Stimulated activated effector memory CD8-positive, alpha-beta T cell treated with anti-CD3 and anti-CD28 coated beads, Interleukin-12 subunit alpha, Interleukin-12 subunit beta, amount 100 ng/mL, for 72 hours (primary cell): ENCODE measurements around the gene PAQR3.

ENCODE experiments used
- ATAC-seq: fragments of 150-1000 bp; cut with Tn5 transposase; 2 replicates; pipeline ENCODE4 v1.10.0; 2021
- DNase-seq, 2 donors: peaks; one replicate each; pipeline ENCODE4 v3.0.0; 2021 to 2022; ENCODE audit warnings: low spot score in 2 of 2
- H3K27ac Mint-ChIP-seq: one replicate; pipeline ENCODE4 v1.8.0; 2022; ENCODE audit warnings: mild to moderate bottlenecking, mixed read lengths
- H3K36me3 Mint-ChIP-seq: one replicate; pipeline ENCODE4 v1.8.0; 2022; ENCODE audit warnings: mild to moderate bottlenecking, mixed read lengths
- H3K4me1 Mint-ChIP-seq: one replicate; pipeline ENCODE4 v1.8.0; 2022; ENCODE audit warnings: mixed read lengths
- H3K4me3 Mint-ChIP-seq: one replicate; pipeline ENCODE4 v1.8.0; 2022; ENCODE audit warnings: mild to moderate bottlenecking, mixed read lengths
- H3K9me3 Mint-ChIP-seq: one replicate; pipeline ENCODE4 v1.8.0; 2022; ENCODE audit warnings: mixed read lengths

Gene PAQR3, protein sequence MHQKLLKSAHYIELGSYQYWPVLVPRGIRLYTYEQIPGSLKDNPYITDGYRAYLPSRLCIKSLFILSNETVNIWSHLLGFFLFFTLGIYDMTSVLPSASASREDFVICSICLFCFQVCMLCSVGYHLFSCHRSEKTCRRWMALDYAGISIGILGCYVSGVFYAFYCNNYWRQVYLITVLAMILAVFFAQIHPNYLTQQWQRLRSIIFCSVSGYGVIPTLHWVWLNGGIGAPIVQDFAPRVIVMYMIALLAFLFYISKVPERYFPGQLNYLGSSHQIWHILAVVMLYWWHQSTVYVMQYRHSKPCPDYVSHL

DNA sequence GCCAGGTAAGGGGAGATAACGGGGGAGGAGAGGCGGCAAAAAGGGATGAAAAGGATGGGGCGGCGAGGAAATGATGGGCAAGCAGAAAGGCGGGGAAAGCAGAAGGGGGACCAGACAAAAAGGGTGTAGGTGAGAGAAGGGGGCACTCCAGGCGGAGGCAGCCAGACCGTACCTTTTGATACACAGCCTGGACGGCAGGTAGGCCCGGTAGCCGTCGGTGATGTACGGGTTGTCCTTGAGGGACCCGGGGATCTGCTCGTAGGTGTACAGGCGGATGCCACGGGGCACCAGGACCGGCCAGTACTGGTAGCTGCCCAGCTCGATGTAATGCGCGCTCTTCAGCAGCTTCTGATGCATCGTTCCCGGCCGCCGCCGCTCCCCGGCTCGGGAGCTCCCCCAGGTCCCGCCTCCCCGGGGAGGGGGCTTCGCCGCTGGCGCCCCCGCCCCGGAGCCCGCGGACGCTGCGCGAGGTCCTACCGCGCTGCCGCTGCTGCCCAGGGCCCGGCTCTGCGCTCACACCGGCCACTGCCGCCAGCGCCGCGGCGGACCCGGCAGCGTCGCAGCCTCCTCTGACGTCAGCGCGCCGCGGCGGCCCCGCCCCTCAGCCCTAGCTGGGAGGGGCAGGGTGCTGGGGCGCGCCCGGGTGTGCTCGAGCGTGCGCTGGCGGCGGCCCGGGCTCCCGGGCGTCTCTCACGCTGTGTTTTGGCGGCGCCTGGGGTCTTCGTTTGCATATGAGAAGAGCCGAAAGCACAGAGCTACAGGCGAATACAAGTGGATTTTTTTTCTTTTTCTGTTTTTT is at the start of gene PAQR3:
PAQR3 (minus strand) TSS at position 571 of the 799 bp plus-strand sequence; CDS start at position 357, 214 bp downstream.
- peak; percentile 84 to 88 for DNase-seq
- peak; percentile 96 for ATAC-seq
- Mint-ChIP-seq H3K36me3 (peaks cover 4% of the 10 kb centered on the region), H3K4me3 (peak within 1 kb of the TSS; percentile 98), H3K4me1 (peaks cover 35% of the 10 kb centered on the region), H3K9me3 (no peaks in the 10 kb centered on the region), H3K27ac (peak within 1 kb of the TSS; percentile 92)

DNA sequence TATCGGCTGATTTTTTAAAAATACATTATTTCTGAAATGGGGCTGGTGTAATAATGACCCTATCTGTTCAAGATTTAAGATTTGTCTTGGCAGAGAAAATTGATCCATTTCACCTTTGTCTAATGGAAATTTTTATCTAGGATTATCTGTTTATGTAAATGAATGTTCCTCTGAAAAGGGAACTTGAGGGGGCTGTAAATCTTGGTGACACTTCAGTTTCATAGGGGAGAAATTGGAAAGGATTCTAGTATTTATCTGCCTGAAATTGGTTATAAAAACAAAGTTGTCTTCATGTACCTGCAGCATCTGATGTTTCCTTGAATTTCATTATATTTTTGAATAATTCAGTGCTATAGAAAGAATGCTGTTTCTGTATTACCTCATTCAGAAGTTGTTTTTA is 48.4 kb upstream of the PAQR3 start:
- Mint-ChIP-seq H3K36me3 (no peaks in the 10 kb centered on the region), H3K9me3 (no peaks in the 10 kb centered on the region), H3K27ac (no peak overlapping the region), H3K4me1 (no peaks in the 10 kb centered on the region), H3K4me3 (no peak overlapping the region)
- DNase-seq (no peak), ATAC-seq (no peak)

DNA sequence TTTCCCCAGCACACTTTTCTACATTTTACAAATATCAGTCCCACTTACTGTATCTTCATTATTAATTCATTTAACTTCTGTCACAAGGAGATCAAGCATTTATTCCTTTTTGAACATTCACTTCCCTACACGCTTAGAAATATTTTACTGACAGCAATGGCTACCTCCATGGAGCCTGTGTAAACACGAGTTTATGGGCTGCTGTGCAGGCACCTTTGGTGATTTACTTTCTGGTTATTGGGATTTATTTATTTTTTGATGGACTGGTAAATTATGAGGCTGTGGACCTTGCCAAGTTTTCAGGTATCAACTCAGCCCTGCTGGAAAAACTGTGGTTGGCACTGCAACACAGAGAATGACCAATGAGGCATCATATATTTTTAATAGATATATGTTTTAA is 45.4 kb upstream of the PAQR3 start:
- no peaks in the 10 kb centered on the region for H3K9me3 Mint-ChIP-seq
- H3K4me3 Mint-ChIP-seq: no peak overlapping the region
- DNase-seq (no peak), ATAC-seq (no peak)
- H3K36me3 Mint-ChIP-seq: no peaks in the 10 kb centered on the region
- no peak overlapping the region for H3K27ac Mint-ChIP-seq
- H3K4me1 Mint-ChIP-seq: no peaks in the 10 kb centered on the region

DNA sequence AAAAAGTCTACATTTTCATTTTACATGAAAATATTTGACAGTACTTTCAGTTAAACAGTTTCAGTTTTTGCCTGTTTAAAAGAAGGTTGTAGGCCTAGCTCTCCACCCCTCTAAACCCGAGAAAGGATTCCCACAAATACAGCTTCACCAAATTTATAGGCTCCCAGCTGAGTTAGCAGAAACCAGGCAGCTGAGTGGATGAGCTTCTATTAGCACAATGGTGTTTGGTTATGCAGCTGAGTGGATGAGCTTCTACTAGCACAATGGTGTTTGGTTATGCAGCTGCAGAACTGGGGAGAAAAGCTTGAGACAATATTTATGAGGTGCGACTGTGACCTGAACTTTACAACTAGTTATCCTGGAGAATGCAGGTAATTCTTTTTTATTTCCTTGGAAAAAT is 36.6 kb upstream of the PAQR3 start:
- Mint-ChIP-seq H3K4me3 (no peak overlapping the region), H3K36me3 (no peaks in the 10 kb centered on the region), H3K4me1 (no peaks in the 10 kb centered on the region), H3K27ac (no peak overlapping the region), H3K9me3 (no peaks in the 10 kb centered on the region)
- DNase-seq: no peak
- no peak for ATAC-seq

DNA sequence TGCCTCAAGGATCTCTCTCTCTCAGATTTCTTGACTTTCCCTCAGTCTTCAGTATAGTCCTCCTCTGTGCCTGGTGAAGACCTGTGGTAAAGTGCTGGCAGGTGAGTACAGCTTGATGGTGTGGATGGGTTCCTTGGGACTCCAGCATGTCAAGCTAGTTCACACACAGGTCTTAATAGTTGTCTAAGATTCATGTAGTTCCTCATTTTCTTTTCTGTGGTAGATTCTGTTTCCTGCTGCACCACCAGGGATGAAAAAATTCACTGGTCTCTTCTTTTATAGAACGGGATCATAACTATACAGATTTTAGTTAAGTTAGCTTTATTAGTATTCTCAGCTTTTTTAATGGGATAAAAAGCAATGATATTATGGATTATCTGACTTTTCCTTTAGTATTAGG is 32.5 kb upstream of the PAQR3 start:
- DNase-seq: no peak
- no peak overlapping the region for H3K27ac Mint-ChIP-seq
- H3K36me3 Mint-ChIP-seq: no peaks in the 10 kb centered on the region
- no peak overlapping the region for H3K4me3 Mint-ChIP-seq
- H3K9me3 Mint-ChIP-seq: no peaks in the 10 kb centered on the region
- no peaks in the 10 kb centered on the region for H3K4me1 Mint-ChIP-seq
- no peak for ATAC-seq

DNA sequence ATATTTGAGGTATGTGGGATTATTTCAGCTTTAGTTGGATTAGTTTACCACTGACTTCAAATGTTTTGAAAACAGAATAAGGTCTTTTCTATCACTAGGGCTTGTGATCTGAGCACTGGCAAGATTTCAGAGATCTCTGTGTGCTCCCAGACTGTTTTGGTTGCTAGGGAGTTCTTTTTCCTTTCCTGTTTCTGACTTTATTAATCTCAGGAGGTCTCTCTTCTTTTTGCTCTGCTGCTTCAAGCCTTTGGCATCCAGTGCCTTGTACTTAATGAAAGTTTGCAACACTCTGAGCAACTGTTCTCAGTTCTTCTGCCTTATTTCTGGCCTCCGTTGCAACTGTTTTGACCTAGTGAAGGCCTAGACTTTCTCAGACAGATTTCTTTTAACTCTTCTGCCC is 32.1 kb upstream of the PAQR3 start:
- no peak for DNase-seq
- no peak for ATAC-seq
- H3K9me3 Mint-ChIP-seq: no peaks in the 10 kb centered on the region
- H3K27ac Mint-ChIP-seq: no peak overlapping the region
- no peak overlapping the region for H3K4me3 Mint-ChIP-seq
- H3K4me1 Mint-ChIP-seq: no peaks in the 10 kb centered on the region
- no peaks in the 10 kb centered on the region for H3K36me3 Mint-ChIP-seq

DNA sequence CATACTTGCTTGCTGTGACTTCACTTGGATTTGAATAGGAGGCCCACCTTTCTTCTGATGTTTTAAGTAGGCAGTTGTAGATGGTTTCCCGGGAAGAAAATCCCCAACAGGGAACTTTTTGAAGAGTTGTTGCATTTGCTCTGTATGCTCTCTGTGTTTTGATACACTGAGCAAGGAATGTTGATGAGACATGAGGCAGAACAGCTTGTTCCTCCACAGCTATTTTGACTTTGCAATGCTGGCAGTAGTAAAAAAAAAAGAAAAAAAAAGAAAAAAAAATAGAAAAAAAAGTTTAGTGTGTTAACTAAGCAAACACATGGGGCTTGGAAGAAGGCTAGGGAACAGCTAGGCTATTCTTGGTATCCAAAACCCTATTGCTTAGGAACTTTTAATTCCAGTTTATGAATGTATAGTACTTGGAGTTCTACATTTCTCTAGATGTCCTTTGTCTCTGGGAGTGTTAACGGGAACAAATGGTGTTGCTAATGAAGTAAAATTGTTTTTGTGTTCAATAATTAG is 23.4 kb upstream of the PAQR3 start:
- DNase-seq: no peak
- Mint-ChIP-seq H3K27ac (no peak overlapping the region), H3K4me3 (no peak overlapping the region), H3K4me1 (no peaks in the 10 kb centered on the region), H3K9me3 (no peaks in the 10 kb centered on the region), H3K36me3 (no peaks in the 10 kb centered on the region)
- ATAC-seq: no peak

DNA sequence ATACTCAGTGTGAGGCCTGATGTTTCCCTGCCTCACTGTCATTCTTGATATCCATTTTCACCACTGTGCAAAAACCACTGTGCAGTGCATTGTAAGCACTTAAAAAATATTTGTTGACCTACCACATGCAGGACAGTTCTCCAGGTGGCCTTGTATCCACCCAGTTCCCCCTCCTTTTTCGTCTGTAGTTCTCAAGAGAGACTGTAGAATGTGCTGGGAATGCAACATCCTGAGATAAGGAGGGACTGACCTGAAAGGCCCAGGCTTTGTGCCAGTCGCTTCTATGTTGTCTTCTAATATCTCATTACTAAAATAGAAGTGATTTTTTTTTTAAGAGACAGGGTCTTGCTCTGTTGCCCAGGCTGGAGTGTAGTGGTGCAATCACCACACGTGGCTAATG is 21.7 kb upstream of the PAQR3 start:
- DNase-seq (no peak), ATAC-seq (no peak)
- H3K4me1 Mint-ChIP-seq: no peaks in the 10 kb centered on the region
- no peak overlapping the region for H3K4me3 Mint-ChIP-seq
- no peak overlapping the region for H3K27ac Mint-ChIP-seq
- no peaks in the 10 kb centered on the region for H3K9me3 Mint-ChIP-seq
- H3K36me3 Mint-ChIP-seq: no peaks in the 10 kb centered on the region

DNA sequence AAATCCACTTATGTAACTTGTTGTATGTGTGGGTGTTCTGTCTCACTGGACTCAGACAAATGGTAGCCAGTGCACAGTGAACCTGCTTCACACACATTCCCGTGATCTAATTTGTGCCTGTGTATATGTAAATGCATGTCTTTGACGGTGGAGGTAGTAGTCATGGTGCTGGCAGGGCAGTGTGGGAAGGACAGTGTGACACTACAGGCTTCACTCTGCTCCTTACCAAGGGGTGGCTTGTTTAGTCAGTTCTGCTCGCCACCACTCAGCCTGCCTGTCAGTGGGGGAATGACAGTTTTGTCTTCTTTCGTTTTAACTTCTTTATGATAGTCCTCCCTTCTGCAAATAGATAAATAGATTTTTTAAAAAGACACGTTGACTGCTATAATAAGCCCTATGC is 17.7 kb upstream of the PAQR3 start:
- DNase-seq (no peak), ATAC-seq (peak; percentile 43)
- no peaks in the 10 kb centered on the region for H3K9me3 Mint-ChIP-seq
- no peak overlapping the region for H3K27ac Mint-ChIP-seq
- H3K4me1 Mint-ChIP-seq: no peaks in the 10 kb centered on the region
- no peak overlapping the region for H3K4me3 Mint-ChIP-seq
- H3K36me3 Mint-ChIP-seq: no peaks in the 10 kb centered on the region

DNA sequence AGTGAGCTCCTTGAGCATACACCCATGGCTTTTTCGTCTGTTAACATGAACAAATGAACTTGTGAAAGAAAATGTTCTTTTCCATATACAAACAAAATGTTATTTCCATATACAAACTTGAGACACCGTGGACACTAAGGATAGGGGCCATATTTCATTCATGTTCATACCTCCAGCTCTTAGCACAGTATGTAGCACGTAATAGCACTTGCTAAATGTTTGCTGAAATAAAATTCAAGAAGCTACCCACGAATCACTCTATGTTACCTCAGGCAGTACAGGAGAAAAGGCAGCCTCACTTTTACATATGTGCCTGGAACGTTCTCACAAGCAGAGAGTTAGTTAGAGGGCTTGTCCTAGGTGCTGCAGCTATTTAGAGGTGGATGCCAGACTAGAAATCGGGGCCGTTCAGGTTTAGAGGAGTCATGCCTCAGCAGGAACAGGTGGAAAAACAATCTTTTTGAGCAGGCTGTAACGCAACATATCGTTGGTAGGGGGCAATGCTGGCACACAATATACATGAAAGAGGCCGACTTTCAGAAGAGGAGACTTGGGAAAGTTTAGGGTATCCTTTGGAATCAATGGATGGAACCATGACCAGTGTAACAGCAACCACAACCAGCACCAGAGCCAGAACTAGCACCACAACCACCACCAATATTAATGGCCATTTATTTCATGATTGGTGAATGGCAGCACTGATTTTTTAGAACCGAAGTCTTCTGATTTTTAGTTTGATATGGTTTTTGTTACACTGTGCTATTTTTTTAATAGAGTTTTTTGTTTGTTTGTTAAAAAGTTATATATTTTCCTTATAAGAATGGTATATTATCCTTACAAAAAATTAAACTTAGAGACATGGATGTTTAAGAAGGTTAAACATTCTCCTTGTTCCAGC is 14.8 kb upstream of the PAQR3 start:
- no peak for ATAC-seq
- no peak for DNase-seq
- no peak overlapping the region for H3K27ac Mint-ChIP-seq

DNA sequence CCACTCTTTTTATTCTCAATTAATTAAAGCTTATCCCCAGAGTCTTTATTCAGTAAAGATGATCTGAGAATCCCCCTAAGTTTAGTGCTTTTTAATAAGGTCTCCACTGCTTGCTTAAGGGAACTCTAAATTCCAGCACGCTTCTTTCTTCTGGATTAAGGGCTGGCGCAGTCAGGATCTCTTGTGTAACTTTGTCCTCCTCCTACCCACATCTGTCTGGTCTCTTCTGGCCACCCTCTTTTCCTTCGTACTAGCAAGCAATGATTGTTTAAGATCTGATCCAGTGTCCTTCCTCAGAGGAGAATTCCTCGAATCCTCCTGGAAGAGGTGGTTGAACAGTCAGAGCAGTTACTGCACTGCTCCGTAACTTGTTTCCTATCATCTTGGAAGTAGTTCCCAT is 14.0 kb upstream of the PAQR3 start:
- no peak for ATAC-seq
- no peak for DNase-seq
- no peak overlapping the region for H3K27ac Mint-ChIP-seq
- H3K4me1 Mint-ChIP-seq: peaks cover 1% of the 10 kb centered on the region
- no peak overlapping the region for H3K4me3 Mint-ChIP-seq
- H3K9me3 Mint-ChIP-seq: no peaks in the 10 kb centered on the region
- H3K36me3 Mint-ChIP-seq: no peaks in the 10 kb centered on the region

More for the DNA sequence above, 14.8 kb upstream of the PAQR3 start:
- Mint-ChIP-seq H3K9me3 (no peaks in the 10 kb centered on the region), H3K4me1 (no peaks in the 10 kb centered on the region), H3K36me3 (no peaks in the 10 kb centered on the region), H3K4me3 (no peak overlapping the region)

DNA sequence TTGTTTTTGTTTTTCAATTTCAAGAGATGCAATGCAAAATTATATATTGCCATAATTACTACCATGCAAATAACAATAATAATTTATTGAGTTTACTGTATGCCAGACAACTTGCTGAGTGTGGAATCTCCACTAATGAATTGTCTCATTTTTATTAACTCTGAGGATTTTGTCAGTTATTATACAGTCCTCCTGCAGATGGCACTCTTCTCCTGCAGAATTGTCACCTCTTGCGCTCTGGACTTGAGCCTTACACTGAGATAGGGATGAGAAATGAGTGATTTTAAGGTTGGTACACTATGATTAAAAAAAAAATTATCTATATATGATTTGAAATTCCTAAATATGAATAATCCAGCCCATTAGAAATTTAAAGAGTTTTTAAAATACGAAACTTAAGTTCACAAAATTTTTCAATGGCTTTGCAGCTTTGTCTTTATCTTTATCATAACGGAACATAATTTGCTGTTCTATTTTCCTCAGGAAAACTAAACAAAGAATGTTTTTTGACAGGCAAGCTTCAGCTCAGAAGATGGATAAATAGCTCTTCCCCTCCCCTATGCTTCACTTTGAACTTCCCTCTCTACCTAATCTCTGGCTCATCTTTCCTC is 12.7 kb upstream of the PAQR3 start:
- DNase-seq (no peak), ATAC-seq (peak; percentile 61)
- H3K9me3 Mint-ChIP-seq: no peaks in the 10 kb centered on the region
- no peak overlapping the region for H3K27ac Mint-ChIP-seq
- peaks cover 8% of the 10 kb centered on the region for H3K4me1 Mint-ChIP-seq
- no peak overlapping the region for H3K4me3 Mint-ChIP-seq
- no peaks in the 10 kb centered on the region for H3K36me3 Mint-ChIP-seq

DNA sequence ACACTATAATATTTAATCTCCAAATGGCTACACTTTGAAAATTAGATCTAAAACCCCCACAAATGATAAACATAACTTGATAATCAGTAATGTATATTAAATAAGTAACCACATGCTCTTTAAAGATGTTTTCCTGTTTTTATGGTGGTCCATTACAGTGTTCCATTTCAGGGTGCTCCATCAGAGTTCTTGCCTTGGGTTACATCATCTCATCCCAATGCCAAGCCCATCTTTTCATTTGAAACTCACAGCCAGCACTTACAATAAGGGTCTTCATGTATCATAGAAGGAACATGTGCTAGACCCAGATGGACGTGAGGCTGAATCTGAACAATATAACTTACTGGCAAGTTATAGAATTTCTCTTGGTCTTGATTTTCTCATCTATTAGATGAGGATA is 10.5 kb upstream of the PAQR3 start:
- Mint-ChIP-seq H3K36me3 (no peaks in the 10 kb centered on the region), H3K27ac (no peak overlapping the region), H3K9me3 (no peaks in the 10 kb centered on the region), H3K4me3 (no peak overlapping the region), H3K4me1 (peaks cover 23% of the 10 kb centered on the region)
- no peak for DNase-seq
- no peak for ATAC-seq

DNA sequence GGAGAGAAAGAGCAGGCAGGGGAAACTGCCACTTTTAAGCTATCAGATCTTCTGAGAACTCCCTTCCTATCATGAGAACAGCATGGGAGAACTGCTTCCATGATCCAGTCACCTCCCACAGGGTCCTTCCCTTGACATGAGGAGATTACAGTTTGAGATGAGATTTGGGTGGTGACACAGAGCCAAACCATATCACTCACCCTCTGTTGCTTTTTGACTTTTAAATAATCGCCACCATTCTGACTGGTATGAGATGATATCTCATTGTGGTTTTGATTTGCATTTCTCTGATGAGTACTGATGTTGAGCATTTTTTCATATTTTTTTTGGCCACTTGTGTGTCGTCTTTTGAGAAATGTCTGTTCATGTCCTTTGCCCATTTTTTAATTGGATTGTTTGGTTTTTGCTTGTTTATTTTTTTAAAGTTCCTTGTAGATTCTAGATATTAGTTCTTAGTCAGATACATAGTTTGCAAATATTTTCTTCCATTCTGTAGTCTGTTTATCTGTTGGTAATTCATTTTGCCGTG is 6.5 kb upstream of the PAQR3 start:
- ATAC-seq: peak; percentile 85
- Mint-ChIP-seq H3K36me3 (no peaks in the 10 kb centered on the region), H3K4me3 (no peak overlapping the region), H3K27ac (no peak overlapping the region), H3K9me3 (no peaks in the 10 kb centered on the region), H3K4me1 (peaks cover 37% of the 10 kb centered on the region)
- no peak for DNase-seq

DNA sequence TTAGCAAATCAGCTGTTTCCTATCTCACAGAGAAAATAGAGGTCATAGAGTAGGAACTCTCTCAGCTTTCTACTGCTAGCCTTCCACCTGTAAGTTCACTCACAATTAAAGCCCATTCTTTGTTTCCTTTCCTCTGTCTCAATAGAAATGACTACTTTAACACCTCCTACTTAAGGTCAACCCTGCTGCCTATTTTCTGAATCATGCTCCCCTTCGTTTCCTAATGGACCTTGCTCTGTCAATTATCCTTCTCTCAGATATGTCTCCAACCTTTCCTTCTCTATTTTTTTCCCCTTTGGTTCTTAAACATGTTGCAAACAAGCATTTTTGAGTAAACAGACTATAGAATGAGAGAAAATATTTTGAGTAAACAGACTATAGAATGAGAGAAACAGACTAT is 5.1 kb upstream of the PAQR3 start:
- Mint-ChIP-seq H3K36me3 (no peaks in the 10 kb centered on the region), H3K9me3 (no peaks in the 10 kb centered on the region), H3K4me3 (no peak overlapping the region), H3K4me1 (peaks cover 42% of the 10 kb centered on the region), H3K27ac (no peak overlapping the region)
- ATAC-seq: peak; percentile 48
- DNase-seq: no peak
